Stimulated activated CD4-positive, alpha-beta T cell treated with anti-CD3 and anti-CD28 coated beads, Interleukin-4, amount 100 ng/mL, for 48 hours (primary cell): Measurements from ENCODE around the gene TRAF1.

Experiments used
- DNase-seq, 2 donors: peaks; one replicate each; pipeline ENCODE4 v3.0.0-alpha.2; 2020; ENCODE audit warnings: low read depth in 2 of 2

TRAF1 gene

DNA sequence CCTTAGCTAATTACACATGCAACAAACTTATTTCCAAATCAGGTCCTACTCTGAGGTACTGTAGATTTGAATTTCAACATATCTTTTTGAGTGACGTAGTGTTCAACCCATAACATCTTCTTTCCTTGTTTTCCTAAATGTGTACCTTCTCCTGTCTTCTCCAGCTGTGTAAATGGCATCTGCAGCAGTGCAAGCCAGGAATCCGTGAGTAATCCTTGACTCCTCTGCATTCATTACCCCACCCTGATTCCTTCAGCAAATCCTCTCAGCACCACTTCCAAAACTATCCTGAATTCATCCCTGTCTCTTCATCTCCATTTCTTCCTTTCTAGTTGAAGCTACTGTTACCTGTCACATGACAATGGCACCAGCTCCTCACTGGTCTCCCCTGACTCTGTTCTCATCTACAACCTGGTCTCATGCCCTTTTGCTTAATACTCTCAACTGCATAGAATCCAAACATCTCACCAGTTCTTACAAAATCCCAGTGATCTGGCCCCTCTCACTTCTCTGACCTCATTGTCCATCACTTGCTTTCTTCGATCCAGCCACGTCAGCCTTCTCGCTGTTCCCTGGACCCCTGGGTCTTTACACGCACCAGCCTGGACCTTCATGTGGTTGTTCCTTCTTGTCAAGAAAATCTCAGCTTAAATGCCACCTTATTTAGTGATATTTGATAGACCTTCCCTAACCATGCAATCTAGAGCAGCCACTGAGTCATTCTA lies 14.6 kb upstream of the TRAF1 start:
- DNase-seq = no peak

DNA sequence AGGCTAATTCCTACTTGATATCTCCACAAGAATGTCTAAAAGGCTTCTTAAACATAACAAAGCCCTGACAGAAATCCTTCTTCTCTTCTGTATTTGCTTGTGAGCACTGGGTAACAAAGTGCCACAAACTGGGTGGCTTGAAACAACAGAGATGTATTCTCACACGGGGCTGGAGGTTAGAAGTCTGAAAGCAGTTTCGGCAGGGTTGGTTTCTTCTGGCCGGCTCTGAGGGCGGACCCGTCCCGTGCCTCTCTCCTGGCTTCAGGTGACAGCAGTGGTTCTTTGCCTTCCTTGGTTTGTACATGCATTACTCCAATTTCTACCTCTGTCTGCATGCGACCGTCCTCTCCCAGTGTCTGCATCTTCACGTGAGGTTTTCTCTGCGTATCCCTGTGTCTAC lies 14.0 kb upstream of the TRAF1 start:
- DNase-seq = no peak

DNA sequence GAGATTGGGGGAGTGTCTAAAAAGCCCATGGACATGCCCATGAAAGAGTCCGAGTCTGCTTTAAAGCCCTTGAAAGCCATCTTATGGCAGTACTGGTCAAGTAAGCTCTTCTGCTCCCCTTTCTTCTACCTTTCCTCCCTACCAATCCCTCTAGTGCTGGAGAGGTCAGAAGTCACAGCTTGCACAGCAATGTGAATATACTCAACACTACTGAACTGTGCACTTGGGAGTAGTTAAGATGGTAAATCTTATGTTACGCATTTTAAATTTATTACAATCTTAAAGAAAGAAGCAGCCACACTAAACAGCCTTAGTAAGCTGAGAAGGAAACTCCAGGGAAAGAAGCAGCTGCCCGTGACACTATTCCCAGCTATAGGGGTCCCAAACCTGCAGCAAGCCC lies 12.3 kb upstream of the TRAF1 start:
- DNase-seq = no peak

DNA sequence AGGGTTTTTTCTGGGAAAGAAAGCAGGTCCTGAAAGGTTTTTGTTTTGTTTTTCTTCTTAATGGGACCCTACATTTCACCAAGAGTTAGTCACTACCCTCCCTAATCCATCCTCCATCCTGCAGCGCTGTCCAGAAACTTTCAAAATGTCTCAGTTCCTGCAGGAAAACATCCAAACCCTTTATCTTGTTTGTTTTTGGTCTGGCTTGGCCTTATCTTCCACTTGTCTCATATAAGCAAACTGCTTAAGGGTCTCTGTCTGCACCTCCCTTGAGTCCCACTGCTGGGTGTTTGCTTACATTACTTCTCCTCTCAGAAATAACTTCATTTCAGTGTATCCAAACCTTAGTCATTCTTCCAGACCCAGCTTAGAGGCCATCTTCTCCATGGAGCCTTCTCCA lies 11.0 kb upstream of the TRAF1 start:
- DNase-seq = no peak

DNA sequence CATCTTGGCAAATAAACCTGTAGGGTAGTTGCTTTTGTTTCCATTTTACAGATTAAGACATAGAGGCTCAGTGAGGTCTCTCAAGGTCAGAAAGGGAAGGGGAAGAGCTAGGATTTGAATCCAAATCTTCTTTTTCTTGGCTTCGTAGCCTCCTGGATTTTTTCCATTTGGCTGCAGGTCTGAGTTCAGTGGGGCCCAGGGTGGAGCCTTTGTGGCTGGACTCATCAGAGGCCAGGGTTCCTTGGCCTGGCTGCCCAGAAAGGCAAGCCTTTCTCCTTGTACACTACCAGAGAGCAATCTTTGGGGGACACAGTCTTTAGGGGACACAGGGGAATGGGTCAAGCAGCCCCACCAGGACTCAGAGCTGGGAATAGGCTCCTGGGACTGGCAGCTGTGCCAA lies 10.5 kb upstream of the TRAF1 start:
- no peak for DNase-seq

DNA sequence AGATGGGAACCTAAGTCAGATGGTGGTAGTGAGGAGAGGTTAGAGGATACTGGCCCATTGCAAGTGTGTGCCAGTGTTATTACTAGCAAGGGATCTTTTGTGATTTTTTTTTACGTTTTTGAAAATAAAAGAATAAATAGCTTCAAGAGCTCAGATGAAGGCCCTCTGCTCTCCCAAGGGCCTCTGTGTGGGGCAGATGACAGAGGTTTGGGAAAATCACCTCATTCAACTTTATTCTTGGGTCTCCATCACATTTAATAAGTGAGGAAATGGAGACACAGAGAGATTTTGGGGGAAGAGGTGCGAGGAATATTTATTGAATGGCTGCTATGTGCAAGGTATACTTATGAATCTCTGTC lies 10.1 kb upstream of the TRAF1 start:
- no peak for DNase-seq

DNA sequence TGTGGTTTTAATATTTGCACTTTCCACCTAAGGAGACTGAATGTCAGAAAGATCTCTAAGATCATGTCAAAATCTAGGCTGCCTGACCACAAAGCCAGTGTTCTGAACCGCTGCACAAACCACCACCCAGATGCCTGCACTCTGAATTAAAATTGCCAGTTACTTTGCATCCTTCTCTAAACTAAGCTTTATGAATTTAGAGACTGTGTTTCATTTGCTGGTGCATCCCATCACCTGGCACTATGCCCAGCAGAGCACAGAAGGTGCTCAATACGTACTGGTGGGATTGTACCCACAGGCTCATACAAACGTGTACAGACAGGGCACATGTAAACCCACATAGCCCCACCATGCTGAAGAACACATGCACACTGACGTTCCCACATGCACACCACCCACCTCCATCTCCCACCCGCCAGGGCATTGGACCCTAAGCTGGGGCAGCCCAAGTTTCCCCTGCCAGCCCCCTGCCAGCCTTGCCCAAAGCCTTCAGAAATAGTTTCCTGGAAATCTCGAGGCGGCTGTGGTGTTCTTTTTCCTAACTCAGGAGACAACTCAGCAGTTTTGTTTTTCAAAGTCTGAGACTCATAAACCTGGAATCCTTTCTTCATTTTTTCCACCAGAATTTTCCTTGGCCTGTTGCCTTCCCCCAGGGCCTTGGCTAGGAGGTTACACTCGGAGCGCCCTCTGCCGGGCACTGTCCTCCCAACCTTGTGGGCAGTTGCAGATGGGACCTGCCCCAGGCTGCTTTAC lies 9.6 kb upstream of the TRAF1 start:
- peak; percentile 91 to 93 for DNase-seq

DNA sequence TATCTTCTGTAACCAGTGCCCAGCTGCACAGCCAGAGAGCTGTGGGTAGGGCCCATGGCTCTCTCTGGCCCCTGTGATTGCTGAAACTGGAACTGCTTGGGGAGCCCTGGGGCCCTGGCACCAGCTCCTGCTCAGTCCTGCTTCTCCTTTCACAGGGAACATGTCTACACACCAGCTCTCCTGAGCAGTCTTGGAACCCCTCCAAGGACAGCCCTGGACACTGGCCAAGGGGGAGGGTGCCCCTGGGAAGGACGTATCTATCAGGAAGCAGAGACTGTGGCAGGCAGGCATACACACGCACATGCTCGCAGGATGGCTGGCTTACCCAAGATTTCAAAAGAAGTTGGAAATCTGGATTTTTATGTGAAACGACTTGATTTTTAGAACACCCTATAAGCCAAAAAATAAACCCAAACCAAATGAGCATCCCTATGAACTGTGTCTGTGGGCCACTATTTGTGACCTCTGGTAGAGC lies 8.8 kb upstream of the TRAF1 start:
- no peak for DNase-seq

DNA sequence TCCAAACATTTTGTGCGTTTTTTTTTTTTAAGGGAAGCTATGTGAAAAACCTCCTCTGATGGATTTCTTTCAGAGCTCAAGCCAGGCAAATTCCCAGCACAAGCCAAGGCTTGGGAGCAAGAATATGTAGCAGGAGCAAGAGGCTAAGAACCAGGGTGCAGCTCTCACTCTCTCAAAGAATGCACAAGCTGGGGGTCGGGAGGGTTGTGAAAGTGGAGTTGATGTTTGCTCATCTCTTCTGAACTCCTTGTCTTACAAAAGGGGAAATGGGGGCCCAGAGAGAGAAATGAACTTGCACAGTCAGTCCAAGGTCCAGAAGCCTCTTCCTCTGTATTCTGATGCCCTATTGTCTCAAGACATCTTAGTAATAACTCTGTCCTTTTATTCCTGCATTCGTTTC lies 7.7 kb upstream of the TRAF1 start:
- DNase-seq = no peak

DNA sequence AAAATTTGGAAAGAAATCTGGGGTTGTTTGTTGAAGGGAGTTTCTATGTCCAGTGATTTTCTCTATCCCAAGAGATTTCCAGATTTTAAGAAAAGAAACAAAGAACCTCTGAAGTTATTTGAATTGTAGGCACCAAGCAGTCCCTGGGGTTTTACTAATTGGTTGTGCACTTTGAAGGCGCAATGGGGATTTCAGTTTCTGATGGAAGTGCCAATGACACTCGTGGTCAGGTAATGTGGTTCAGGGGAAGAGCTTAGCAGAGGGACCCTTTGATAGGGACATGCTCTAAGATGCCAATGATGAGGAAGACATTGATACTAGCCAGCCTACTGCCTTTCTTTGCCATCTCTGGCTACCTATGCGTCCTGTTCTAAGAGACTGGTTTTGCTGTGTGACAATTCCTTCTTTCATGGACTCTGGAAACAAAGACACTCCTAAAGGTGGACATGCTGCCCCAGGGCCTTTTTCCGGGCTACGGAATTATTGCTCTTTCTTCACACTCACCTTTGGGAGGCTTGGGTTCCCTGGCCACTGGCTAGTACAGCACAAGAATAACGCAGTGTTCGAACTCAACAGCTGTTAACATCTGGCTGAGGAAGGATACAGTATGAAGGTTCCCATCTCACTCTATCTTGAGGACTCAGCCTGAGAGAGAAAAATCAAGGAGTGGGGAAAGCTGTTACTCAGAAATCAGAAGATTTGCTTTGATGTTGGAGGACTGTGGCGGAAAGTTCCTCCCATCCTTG lies 6.9 kb upstream of the TRAF1 start:
- DNase-seq = no peak

DNA sequence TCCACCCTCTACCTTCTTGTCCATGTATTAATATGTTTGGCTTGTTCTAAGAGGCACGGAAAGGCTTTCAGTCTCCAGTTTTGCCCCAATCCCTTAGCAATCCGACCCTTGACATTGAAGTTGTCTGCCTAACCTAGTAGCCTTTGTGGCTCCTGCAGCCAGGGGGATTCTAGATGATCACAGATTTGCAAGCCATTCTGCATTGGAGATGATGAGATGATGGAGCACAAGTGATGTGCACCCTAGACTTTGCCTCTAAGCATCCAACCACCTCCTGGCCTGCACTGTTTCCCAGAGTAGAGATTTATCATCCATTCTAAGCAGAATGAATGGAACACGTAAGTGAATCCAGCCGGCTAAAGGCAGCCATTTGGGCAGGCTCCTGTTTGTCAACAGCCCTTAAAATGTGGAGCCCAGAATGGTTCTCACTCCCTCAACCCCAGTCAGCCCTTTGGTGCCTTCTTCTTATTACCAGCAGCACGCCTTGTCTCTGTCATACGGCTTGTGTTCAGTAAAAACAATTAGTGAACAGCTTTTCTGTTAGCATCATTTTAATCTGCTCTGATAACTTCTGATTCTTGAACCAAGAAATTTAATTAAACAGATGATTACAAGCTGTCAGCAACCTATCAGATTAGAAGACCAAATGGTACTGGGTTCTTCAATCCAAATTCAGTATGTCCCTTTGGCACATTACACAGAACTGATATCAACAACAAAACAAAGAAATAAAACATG lies 5.7 kb upstream of the TRAF1 start:
- DNase-seq = no peak

DNA sequence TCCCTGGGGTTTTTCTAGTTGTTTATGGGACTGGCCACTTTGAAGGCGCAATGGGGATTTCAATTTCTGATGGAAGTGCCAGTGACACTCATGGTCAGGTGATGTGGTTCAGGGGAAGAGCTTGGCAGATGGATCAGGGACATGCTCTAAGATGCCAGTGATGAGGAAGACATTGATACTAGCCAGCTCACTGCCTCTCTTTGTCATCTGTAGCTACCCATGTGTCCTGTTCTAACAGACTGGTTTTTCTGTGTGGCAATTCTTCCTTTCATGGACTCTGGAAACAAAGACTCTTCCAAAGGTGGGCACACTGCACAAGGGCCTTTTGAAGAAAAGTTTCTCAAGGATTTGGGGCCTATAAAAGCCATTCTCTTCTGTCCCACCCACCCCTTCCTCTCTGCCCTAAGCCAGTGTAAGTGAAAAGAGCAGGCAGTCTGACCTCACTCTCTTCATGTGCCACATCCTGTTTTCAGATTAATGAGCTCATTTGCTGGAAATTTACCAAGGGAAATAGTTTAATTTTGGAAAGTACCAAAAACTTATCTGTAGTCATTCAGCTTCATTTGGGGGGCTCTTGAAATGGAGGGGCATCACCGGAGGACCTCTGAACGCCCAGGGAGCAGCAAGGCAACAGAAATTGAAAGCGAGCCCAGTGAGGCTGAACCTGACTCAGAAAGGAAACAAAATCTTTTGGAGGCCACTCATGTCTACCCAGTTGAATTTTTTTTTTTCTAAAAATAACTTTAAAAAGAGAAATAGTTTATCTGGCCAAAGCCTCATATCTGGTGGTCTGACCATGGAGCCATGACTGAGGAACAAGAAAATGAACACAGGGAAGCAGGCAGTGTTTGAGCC lies 4.9 kb upstream of the TRAF1 start:
- no peak for DNase-seq

DNA sequence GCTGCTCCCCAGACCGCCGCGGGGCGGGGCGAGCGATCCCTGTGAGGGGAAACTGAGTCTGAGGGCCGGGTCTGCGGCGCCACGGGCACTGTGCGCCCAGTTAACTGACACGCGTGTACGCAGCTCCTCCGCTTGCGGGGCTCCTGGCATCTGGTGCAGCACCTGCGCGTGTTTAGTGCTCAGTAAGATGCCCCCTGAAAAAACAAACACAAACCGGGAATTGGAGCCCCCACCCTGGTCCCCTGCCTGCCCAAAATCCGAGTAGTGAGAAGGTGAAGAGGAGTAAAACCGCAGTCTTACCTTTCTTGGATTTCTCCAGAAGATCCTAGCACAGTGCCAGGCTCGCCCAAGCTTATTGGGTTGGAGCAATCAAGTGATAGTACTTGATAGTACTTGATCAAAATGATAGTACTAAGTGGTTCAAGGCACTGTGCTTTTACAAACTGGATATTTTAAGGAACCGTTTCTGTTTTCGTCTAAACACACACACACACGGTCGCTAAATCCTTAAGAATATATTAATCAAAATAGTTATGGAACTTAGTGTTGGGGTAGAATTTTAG lies 2.7 kb upstream of the TRAF1 start:
- DNase-seq = no peak

DNA sequence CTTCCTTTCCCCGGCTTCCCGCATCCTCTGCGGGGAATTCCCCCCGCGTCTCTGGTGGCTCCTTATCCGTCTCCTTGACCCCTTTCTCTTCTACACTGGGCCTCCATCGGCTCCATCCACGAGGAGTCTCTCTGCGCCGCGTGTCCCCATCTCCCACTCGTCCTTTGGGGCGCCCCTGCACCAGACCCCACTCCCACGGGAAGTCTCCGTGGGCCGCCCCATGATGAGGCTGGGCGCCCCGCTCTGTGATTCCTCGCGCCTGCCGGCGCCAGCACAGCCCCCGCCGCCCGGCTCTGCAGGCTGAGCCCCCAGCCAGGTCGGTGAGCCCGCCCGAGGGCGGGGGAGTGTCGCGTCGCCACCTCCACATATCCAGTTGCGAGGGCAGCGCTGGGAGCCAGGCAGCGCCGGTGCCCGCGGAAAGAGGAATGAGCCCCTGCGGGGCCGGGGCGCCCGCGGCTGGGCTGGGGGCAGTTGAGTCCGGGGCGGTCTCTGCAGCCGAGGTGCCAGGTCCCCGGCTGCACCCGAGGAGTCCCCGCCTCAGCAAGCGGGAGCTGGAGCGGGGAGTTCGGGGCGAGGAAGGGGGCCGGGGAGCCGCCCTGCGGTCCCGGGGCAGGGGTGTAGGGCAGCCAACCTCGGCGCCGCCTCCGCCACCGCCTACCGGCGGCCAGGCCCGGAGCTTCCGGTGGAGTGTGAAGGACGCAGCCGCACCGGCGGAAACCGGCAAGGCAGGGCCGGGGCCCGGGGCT lies 2.1 kb upstream of the TRAF1 start:
- peak; percentile 61 to 69 for DNase-seq

DNA sequence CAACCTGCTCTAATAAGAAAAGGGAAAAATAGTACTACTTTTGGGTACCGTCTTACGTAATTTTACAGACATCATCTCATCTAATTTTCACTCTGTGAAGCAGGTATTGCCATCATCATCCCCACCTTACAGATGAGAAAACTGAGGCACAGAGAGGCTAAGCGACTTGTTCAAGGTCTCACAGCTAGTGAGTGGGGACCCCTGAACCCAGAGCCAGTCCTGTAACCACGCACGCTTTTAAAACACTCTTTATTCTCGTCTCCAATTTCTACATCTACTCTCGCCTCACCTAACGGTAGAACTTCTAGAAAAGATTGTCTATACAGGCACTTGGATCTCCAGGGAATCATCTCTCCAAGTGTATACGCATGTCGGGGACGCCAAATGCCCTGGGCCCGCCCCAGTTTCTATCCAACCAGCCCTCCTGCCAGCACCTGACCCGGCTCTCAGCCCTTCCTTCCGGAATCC lies 1.5 kb upstream of the TRAF1 start:
- no peak for DNase-seq

DNA sequence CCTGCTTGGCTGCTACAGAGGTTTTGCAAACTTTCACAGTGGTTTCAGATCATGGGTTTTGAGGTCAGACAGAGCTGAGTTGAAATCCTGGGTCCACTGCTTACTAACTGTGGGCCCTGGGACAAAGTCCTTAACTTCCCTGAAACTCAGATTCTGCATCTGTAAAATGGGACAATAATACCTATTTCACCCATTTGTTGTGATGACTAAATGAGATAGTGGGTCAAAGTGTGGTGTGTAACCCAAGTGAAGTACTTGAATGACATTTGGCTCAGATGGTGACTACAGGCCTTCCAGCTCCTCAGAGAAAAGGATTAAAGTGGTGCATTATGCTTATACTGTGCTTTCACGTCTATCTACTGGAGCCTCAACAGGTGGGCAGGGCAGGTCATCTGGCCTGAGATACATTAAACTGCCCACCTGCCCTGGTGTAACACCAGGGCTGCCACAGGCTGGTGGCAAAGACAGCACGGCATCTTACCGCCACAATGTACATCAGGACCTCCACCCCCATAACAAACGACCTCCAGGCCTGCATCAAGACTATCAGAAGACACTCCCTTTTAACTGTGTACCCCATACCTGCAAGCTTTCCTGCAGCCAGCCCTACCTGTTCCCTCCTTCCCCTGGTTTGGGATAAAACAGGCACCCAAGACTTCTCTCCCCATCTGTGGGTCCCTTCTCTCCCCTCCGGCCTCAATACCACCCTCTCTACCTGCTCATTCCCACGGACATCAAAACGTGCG lies 846 bp upstream of the TRAF1 start:
- DNase-seq = no peak

DNA sequence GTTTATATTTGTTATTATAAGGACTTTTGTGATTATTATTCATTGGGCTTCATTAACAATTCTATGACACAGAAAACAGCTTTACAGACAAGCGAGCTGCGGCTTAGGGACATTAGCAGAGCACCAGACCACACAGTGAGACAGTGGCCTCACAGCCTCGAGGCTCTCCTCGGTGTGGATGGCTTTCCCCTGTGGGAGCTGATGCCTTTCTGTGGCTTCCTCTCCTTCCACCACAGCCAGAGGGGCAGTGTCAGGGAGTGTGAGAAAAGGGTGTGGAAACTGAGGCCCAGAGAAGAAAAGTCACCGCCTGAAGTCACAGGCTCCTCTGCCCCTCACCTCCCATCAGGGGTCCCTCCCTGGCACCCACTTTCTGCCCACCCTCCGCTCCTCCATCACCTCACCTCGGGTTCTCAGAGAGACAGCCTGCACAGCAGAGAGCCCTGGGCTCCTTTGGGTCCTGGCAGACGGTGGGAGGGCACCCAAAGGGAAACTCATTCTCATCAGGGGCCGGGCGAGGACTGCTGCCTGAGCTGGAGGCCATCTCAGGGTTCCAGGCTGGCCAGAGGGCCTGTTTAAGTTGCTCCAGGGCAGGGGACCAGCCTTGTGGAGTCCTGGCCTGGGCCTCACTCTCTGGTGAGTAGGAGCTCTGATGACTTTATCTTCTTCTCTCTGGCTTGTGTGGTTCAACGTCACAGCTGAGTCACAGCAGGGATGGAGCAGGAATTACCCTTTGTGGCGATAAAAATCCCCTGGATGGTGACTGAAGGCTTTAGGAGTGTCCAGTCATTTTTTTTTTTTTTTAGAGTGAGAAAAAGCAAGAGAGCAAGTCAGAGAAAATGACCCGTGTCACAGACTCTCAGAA lies 830 bp downstream of the TRAF1 start:
- DNase-seq = peak; percentile 71 to 85
